ENCODE measurements around the gene ADAMTS12. TPM values are rescaled to one million over a fixed set of nuclear protein-coding genes. Genes with fewer than 3 reads are reported as not detected.

The ADAMTS12 gene
- total and polyA plus RNA-seq, 2 of the 8 experiments (the other 6 are each of a cell fraction or from before 2014, with no cell fraction given), result 6.4 to 12.8 TPM

GRCh38 chr5:33504570-33504969 lies 387.2 kb downstream of the ADAMTS12 start:
- Histone ChIP-seq H3K9me3 (ENCODE audit: insufficient read depth in 2 of 2, low read depth in 1 of 2, low read length in 1 of 2) (no peaks in the 10 kb centered on the region), H3K4ac (replicated peaks; ENCODE audit: insufficient read length, low read depth, low read length) (no peak overlapping the region), H4K8ac (ENCODE audit: extremely low read depth, insufficient read depth, low read length) (no peak overlapping the region), H3K79me2 (ENCODE audit: control insufficient read depth in 1 of 2, insufficient read depth in 2 of 2, low read length in 2 of 2) (no peaks in the 10 kb centered on the region), H3K23me2 (ENCODE audit: low read depth, low read length) (no peaks in the 10 kb centered on the region), H3K23ac (ENCODE audit: insufficient read length) (no peak overlapping the region), H2BK120ac (replicated peaks; ENCODE audit: low read depth, low read length) (no peak overlapping the region), H3K27me3 (replicated peaks in 1 of 4; ENCODE audit: control insufficient read depth in 3 of 4, extremely low read depth in 1 of 4, insufficient read depth in 3 of 4, low read length in 3 of 4) (no peaks in the 10 kb centered on the region), H3K36me3 (ENCODE audit: control insufficient read depth in 2 of 4, insufficient read depth in 4 of 4, low read length in 3 of 4) (no peaks in the 10 kb centered on the region), H3K14ac (ENCODE audit: insufficient read length) (no peak overlapping the region), H3K27ac (ENCODE audit: low read depth, low read length) (no peak overlapping the region), H3K4me1 (replicated peaks in 1 of 4; ENCODE audit: control insufficient read depth in 3 of 4, insufficient read depth in 4 of 4, low read length in 3 of 4) (no peaks in the 10 kb centered on the region), H4K5ac (ENCODE audit: insufficient read length, low read depth, low read length) (no peak overlapping the region), H3K18ac (ENCODE audit: extremely low read depth, low read length) (no peak overlapping the region), H4K91ac (replicated peaks; ENCODE audit: insufficient read length, low read length) (no peak overlapping the region), H2AFZ (ENCODE audit: low read length) (no peak overlapping the region), H2BK12ac (ENCODE audit: low read depth, low read length) (no peak overlapping the region), H2BK5ac (ENCODE audit: low read depth, low read length) (no peak overlapping the region), H3K9ac (replicated peaks in 1 of 4; ENCODE audit: extremely low read depth in 1 of 4, low read depth in 3 of 4, low read length in 3 of 4) (no peak overlapping the region), H2AK5ac (ENCODE audit: low read depth, low read length) (no peak overlapping the region), H3K4me3 (ENCODE audit: extremely low read depth in 1 of 4, insufficient read depth in 2 of 4, low read depth in 3 of 4, low read length in 4 of 4) (no peak overlapping the region), H3K4me2 (ENCODE audit: insufficient read depth in 1 of 2, low read depth in 2 of 2, low read length in 2 of 2) (no peak overlapping the region), H3K56ac (replicated peaks; ENCODE audit: insufficient read length, low read depth, low read length) (no peak overlapping the region), H4K20me1 (replicated peaks in 1 of 2; ENCODE audit: control insufficient read depth in 1 of 2, insufficient read depth in 2 of 2, low read length in 2 of 2) (no peaks in the 10 kb centered on the region), H3K79me1 (ENCODE audit: low read depth, low read length) (no peaks in the 10 kb centered on the region), H2BK15ac (ENCODE audit: low read length) (no peak overlapping the region), H2BK20ac (ENCODE audit: low read length) (no peak overlapping the region)
- DNase-seq (ENCODE audit: low read depth in 1 of 2, low spot score in 2 of 2) (no peak), FAIRE-seq (no peak)
- ChIA-PET CTCF (ENCODE audit: partially characterized antibody) (interaction anchor here (2.2 kb wide), 1 partner anchor 16 kb away, joined by 6 read pairs; no protein-coding TSS in a partner anchor), POLR2A (ENCODE audit: partially characterized antibody) (no interaction called here)
- TF ChIP-seq HDAC6 (IDR thresholded peaks at IDR 0.05; ENCODE audit: low read depth, low read length), result no peak
- TF ChIP-seq ATF3 (IDR thresholded peaks at IDR 0.05; ENCODE audit: insufficient read depth, low read depth, low read length), result no peak
- TF ChIP-seq KDM5A (IDR thresholded peaks at IDR 0.05; ENCODE audit: low read length), result no peak
- TF ChIP-seq SP2 (IDR thresholded peaks at IDR 0.05; ENCODE audit: low read length), result no peak
- TF ChIP-seq USF2 (IDR thresholded peaks at IDR 0.05; ENCODE audit: low read length), result no peak
- TF ChIP-seq RNF2 (IDR thresholded peaks at IDR 0.05; ENCODE audit: borderline replicate concordance, low read depth, low read length, missing control alignments, poor library complexity, severe bottlenecking), result no peak
- TF ChIP-seq ASH2L (IDR thresholded peaks at IDR 0.05; ENCODE audit: low read length), result no peak
- no peak for TF ChIP-seq ATF2 (IDR thresholded peaks at IDR 0.05; ENCODE audit: low read length)
- no peak for TF ChIP-seq JUND (IDR thresholded peaks at IDR 0.05; ENCODE audit: low read length)
- 78% methylated on average over 3 of the region's 3 CpGs; no CpG with 5 or more reads in 1 of the 2 experiments for WGBS, 2 experiments (ENCODE audit: extremely low coverage in 1 of 2, insufficient coverage in 1 of 2, insufficient read length in 1 of 2, insufficient replicate concordance in 2 of 2, low coverage in 1 of 2, low lambda C conversion rate in 2 of 2, missing lambda C conversion rate in 1 of 2)

Measured in H1 (cell line).